SU-DHL-6 (cell line): ENCODE data around the gene ACAP2.

Source experiments
- EZH2phosphoT487 ChIP-seq: fragments of 200-600 bp; sonication (generic), shearing (Covaris generic); conservative IDR thresholded peaks from 2 replicates; pipeline ENCODE4 v1.6.1; 2018; ENCODE audit warnings: mild to moderate bottlenecking, antibody characterized with exemption, low read length, moderate library complexity, mixed read lengths
- TF ChIP-seq, protein P1 (sequence below): fragments of 200-600 bp; sonication (generic); IDR thresholded peaks from one replicate; pipeline ENCODE4 v1.5.1; 2017; ENCODE audit warnings: antibody characterized with exemption, mild to moderate bottlenecking, low read length, moderate library complexity; ENCODE audit not compliant: insufficient read depth, poor library complexity, severe bottlenecking

DNA sequence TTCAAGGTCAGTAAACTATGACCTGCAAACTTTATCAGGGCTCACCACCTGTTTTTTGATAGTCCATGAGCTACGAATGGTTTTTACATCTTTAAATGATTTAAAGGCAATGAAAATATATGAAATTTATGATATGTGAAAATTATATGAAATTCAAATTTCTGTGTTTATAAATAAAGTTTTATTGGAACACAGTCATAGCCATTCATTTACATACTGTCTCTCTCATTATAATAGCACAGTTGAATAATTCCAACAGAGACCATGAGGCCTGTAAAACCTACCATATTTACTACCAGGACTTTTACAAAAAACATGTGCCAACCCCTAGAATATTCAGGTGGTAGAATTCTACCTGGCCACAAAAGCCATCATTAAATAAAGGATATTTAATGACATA is 107.9 kb downstream of the ACAP2 start:
- TF ChIP-seq, protein P1, sequence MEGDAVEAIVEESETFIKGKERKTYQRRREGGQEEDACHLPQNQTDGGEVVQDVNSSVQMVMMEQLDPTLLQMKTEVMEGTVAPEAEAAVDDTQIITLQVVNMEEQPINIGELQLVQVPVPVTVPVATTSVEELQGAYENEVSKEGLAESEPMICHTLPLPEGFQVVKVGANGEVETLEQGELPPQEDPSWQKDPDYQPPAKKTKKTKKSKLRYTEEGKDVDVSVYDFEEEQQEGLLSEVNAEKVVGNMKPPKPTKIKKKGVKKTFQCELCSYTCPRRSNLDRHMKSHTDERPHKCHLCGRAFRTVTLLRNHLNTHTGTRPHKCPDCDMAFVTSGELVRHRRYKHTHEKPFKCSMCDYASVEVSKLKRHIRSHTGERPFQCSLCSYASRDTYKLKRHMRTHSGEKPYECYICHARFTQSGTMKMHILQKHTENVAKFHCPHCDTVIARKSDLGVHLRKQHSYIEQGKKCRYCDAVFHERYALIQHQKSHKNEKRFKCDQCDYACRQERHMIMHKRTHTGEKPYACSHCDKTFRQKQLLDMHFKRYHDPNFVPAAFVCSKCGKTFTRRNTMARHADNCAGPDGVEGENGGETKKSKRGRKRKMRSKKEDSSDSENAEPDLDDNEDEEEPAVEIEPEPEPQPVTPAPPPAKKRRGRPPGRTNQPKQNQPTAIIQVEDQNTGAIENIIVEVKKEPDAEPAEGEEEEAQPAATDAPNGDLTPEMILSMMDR: no peak
- no peak for TF ChIP-seq EZH2phosphoT487
